IMR-90 (cell line): ENCODE data around the gene RUNX2.

ENCODE experiments used
- BHLHE40 ChIP-seq: fragments of 150-350 bp; IDR thresholded peaks from 2 replicates; pipeline ENCODE4 v1.6.1; 2016; ENCODE audit warnings: mild to moderate bottlenecking, low read depth, low read length
- CHD1 ChIP-seq: IDR thresholded peaks from 2 replicates; pipeline ENCODE4 v1.6.1; 2012; ENCODE audit warnings: low read depth, low read length, improper control_type of control experiment
- FOS ChIP-seq: fragments of 150-350 bp; IDR thresholded peaks from 2 replicates; pipeline ENCODE4 v1.6.1; 2016; ENCODE audit warnings: low read depth, low read length
- MAFK ChIP-seq: IDR thresholded peaks from 2 replicates; pipeline ENCODE4 v1.6.1; 2012; ENCODE audit warnings: low read depth, low read length, improper control_type of control experiment
- MAZ ChIP-seq: IDR thresholded peaks from 2 replicates; pipeline ENCODE4 v1.6.1; 2012; ENCODE audit warnings: low read depth, mild to moderate bottlenecking, low read length, improper control_type of control experiment, moderate library complexity, borderline replicate concordance
- MXI1 ChIP-seq: IDR thresholded peaks from 2 replicates; pipeline ENCODE4 v1.6.1; 2012; ENCODE audit warnings: low read depth, mild to moderate bottlenecking, low read length, moderate library complexity, borderline replicate concordance
- POLR2A ChIP-seq: IDR thresholded peaks from 2 replicates; pipeline ENCODE4 v1.6.1; 2012; ENCODE audit warnings: mild to moderate bottlenecking, low read depth, low read length
- RAD21 ChIP-seq: IDR thresholded peaks from 2 replicates; pipeline ENCODE4 v1.6.1; 2012; ENCODE audit warnings: low read length, improper control_type of control experiment
- RCOR1 ChIP-seq: IDR thresholded peaks from 2 replicates; pipeline ENCODE4 v1.6.1; 2012; ENCODE audit warnings: mild to moderate bottlenecking, low read length, improper control_type of control experiment; ENCODE audit not compliant: insufficient replicate concordance
- RFX5 ChIP-seq: IDR thresholded peaks from 2 replicates; pipeline ENCODE4 v1.8.0; 2012; ENCODE audit warnings: low read depth, mild to moderate bottlenecking, low read length, moderate library complexity
- SMC3 ChIP-seq: fragments of 150-350 bp; IDR thresholded peaks from 2 replicates; pipeline ENCODE4 v1.6.1; 2016; ENCODE audit warnings: low read depth, mild to moderate bottlenecking, antibody characterized with exemption, low read length, moderate library complexity
- TF ChIP-seq, protein P1 (sequence below): conservative IDR thresholded peaks from 2 replicates; pipeline ENCODE4 v1.5.1; 2012; ENCODE audit warnings: mild to moderate bottlenecking, low read depth, low read length, improper control_type of control experiment
- TF ChIP-seq, protein P2 (sequence below): fragments of 150-350 bp; IDR thresholded peaks from 2 replicates; pipeline ENCODE4 v1.6.1; 2017; ENCODE audit warnings: mild to moderate bottlenecking, antibody characterized with exemption, low read length, low read depth

GRCh38 chr6:45685076-45685475 is 356.9 kb downstream of the RUNX2 start:
- no peak for TF ChIP-seq POLR2A
- no peak for TF ChIP-seq CHD1
- TF ChIP-seq, protein P1, sequence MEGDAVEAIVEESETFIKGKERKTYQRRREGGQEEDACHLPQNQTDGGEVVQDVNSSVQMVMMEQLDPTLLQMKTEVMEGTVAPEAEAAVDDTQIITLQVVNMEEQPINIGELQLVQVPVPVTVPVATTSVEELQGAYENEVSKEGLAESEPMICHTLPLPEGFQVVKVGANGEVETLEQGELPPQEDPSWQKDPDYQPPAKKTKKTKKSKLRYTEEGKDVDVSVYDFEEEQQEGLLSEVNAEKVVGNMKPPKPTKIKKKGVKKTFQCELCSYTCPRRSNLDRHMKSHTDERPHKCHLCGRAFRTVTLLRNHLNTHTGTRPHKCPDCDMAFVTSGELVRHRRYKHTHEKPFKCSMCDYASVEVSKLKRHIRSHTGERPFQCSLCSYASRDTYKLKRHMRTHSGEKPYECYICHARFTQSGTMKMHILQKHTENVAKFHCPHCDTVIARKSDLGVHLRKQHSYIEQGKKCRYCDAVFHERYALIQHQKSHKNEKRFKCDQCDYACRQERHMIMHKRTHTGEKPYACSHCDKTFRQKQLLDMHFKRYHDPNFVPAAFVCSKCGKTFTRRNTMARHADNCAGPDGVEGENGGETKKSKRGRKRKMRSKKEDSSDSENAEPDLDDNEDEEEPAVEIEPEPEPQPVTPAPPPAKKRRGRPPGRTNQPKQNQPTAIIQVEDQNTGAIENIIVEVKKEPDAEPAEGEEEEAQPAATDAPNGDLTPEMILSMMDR: no peak
- no peak for TF ChIP-seq BHLHE40
- TF ChIP-seq RAD21: no peak
- no peak for TF ChIP-seq MAFK
- TF ChIP-seq RFX5: no peak
- TF ChIP-seq MAZ: no peak
- TF ChIP-seq SMC3: no peak
- no peak for TF ChIP-seq MXI1
- TF ChIP-seq, protein P2, sequence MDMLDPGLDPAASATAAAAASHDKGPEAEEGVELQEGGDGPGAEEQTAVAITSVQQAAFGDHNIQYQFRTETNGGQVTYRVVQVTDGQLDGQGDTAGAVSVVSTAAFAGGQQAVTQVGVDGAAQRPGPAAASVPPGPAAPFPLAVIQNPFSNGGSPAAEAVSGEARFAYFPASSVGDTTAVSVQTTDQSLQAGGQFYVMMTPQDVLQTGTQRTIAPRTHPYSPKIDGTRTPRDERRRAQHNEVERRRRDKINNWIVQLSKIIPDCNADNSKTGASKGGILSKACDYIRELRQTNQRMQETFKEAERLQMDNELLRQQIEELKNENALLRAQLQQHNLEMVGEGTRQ: no peak
- no peak for TF ChIP-seq RCOR1
- TF ChIP-seq FOS: no peak
